Lower lobe of right lung (tissue), 2 donors: ENCODE results near the gene DDIT3. TPM values are rescaled to one million over a fixed set of nuclear protein-coding genes. Genes with fewer than 3 reads are reported as not detected.
"Not testable (repeated sequence)": the region's sequence is repeated elsewhere in the genome, so short reads cannot be mapped to it uniquely, and the experiment has no call there.

Source experiments
- ATAC-seq, 2 donors: fragments of 200-7000 bp; cut with Tn5 transposase; one replicate each; pipeline ENCODE4 v1.9.1; 2020 to 2022; ENCODE audit warnings: mild to moderate bottlenecking in 2 of 2, moderate library complexity in 2 of 2
- DNase-seq: peaks from one replicate; pipeline ENCODE4 v3.0.0-alpha.2; 2020
- H3K27ac ChIP-seq: fragments of 200-600 bp; one replicate; pipeline ENCODE4 v1.8.0; 2022
- H3K27me3 ChIP-seq: fragments of 200-600 bp; one replicate; pipeline ENCODE4 v1.8.0; 2022; ENCODE audit warnings: low read depth
- H3K36me3 ChIP-seq: fragments of 200-600 bp; one replicate; pipeline ENCODE4 v1.8.0; 2022; ENCODE audit warnings: mild to moderate bottlenecking
- H3K4me1 ChIP-seq: fragments of 200-600 bp; one replicate; pipeline ENCODE4 v1.8.0; 2022
- H3K4me3 ChIP-seq: fragments of 200-600 bp; one replicate; pipeline ENCODE4 v1.8.0; 2022; ENCODE audit warnings: mild to moderate bottlenecking
- H3K9me3 ChIP-seq: fragments of 200-600 bp; one replicate; pipeline ENCODE4 v1.8.0; 2022
- CTCF ChIP-seq: fragments of 200-600 bp; IDR thresholded peaks from one replicate; pipeline ENCODE4 v1.8.0; 2022; ENCODE audit warnings: antibody characterized with exemption, mild to moderate bottlenecking
- intact Hi-C: fragments of 100-400 bp; cut with DNase I; formaldehyde crosslinking; loops from one replicate; pipeline ENCODE4 v1.11.0; 2022
- total RNA-seq: library from RNA; stranded (reverse); fragmentation: NEBNext Ultra II Directional; extraction: Animal tissue kit (Norgen Biotek cat#: 25700); gene quantifications from one replicate; pipeline ENCODE4 v1.2.1, GENCODE V29; 2021
- donor health status: DM: no; HTN: yes; CAD: no; lungs with severe emphysema.

Gene DDIT3
- total RNA-seq, 1 donor from 2014 or later = 26.1 TPM

DNA sequence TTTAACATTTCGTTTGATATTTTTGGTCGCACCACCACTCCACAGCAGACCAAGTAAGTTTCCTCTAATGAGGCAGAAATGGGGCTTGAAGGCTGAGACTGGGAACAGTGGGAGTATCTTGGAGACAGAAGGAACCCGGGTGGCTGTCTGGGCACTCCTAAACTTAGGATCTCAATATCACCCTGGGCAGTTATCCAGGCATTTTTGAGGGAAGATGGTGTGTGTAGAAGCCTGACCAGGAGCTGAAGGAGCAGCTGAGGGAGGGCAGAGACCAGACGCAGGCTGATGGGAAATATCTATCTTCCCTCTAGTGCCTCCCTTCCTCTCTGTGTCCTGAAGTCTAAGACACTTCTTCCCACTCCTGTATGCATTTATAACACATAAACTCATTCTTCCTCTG is 21.7 kb downstream of the DDIT3 start:
- no peak overlapping the region for H3K4me3 ChIP-seq
- peaks cover 82% of the 10 kb centered on the region for H3K36me3 ChIP-seq
- no peak for DNase-seq
- intact Hi-C loops = no loop called here
- H3K27me3 ChIP-seq = no peaks in the 10 kb centered on the region
- H3K9me3 ChIP-seq = no peaks in the 10 kb centered on the region
- H3K27ac ChIP-seq = no peak overlapping the region
- H3K4me1 ChIP-seq = no peaks in the 10 kb centered on the region
- no peak for TF ChIP-seq CTCF
- ATAC-seq = no peak

- no peak for DNase-seq
- peaks cover 78% of the 10 kb centered on the region for H3K36me3 ChIP-seq
- H3K27ac ChIP-seq = no peak overlapping the region
- TF ChIP-seq CTCF = no peak
- no peaks in the 10 kb centered on the region for H3K4me1 ChIP-seq
- intact Hi-C loops = no loop called here
- H3K9me3 ChIP-seq = no peaks in the 10 kb centered on the region
- no peaks in the 10 kb centered on the region for H3K27me3 ChIP-seq
- H3K4me3 ChIP-seq = no peak overlapping the region
- peak in 1 of 2 donors; percentile 30 for ATAC-seq
Observed at GRCh38 chr12:57498132-57498502, 22.2 kb downstream of the DDIT3 start.

DNA sequence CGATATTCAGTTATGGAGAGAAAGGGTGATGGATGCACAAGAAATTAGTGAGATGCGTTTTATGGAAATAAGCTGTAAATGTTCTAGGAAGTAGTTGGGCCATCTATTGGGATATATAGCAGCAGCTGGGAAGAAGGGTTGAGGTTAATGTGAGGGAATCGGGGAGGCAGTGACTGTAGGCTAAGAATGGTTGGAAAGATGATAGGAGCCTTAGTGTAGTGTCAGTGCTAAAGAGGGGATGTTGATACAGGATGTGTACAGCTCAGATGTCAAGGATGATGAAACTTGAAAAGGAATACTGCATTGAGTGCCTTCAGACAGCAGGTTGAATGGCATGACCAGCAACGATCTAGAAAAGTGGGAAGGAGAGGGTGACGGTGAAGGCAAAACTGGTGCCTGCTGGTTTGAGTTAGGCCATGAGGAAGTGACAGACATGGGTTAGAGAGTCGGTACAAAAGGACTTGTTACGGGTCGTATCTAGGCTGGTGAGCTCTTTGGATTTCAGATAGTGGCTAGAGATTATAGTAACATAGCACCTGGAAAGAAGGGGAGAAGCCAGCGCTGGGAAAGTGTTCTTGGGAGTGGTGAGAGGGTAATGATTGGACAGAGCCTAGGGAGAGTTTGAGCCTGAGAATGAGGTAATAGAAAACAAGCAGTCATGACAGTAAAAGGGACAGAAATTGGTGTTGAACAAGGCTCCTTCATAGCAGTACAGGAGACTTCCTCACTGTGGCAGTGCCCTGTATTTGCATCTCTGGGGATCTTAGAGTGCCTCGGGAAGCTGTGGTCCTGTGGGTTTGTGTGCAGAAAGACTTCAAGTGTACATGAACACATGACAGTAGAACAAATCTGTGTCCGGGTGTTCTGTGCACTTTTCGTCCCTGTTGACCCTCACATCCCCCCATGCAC is 22.8 kb downstream of the DDIT3 start:
- Histone ChIP-seq H3K36me3 (peaks cover 77% of the 10 kb centered on the region), H3K27ac (no peak overlapping the region), H3K4me1 (no peaks in the 10 kb centered on the region), H3K4me3 (no peak overlapping the region), H3K9me3 (no peaks in the 10 kb centered on the region), H3K27me3 (no peaks in the 10 kb centered on the region)
- ATAC-seq = no peak
- DNase-seq = no peak
- TF ChIP-seq CTCF = no peak
- intact Hi-C loops = no loop called here

DNA sequence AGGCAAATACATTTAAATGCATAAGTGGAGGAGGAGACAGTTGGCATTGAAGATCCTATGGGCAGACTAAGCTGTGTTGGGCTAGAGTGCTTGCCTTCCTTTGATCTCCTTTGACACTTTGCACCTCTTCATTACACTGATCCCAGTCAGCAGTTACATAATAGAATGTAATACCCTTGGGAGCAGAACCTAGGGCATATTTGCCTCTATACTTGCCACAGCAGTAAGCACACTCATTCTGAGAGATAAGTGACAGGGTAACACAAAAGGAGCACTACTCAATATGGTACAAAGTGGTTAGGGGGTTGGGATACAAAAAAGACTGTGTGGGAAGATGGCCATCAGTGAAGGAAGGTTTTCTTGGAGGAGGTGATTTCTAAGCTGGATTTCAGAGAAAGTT is 23.5 kb downstream of the DDIT3 start:
- intact Hi-C loops = no loop called here
- no peak for TF ChIP-seq CTCF
- H3K36me3 ChIP-seq = peaks cover 77% of the 10 kb centered on the region
- no peaks in the 10 kb centered on the region for H3K9me3 ChIP-seq
- H3K4me1 ChIP-seq = no peaks in the 10 kb centered on the region
- H3K4me3 ChIP-seq = no peak overlapping the region
- ATAC-seq = no peak
- H3K27me3 ChIP-seq = no peaks in the 10 kb centered on the region
- H3K27ac ChIP-seq = no peak overlapping the region
- no peak for DNase-seq

DNA sequence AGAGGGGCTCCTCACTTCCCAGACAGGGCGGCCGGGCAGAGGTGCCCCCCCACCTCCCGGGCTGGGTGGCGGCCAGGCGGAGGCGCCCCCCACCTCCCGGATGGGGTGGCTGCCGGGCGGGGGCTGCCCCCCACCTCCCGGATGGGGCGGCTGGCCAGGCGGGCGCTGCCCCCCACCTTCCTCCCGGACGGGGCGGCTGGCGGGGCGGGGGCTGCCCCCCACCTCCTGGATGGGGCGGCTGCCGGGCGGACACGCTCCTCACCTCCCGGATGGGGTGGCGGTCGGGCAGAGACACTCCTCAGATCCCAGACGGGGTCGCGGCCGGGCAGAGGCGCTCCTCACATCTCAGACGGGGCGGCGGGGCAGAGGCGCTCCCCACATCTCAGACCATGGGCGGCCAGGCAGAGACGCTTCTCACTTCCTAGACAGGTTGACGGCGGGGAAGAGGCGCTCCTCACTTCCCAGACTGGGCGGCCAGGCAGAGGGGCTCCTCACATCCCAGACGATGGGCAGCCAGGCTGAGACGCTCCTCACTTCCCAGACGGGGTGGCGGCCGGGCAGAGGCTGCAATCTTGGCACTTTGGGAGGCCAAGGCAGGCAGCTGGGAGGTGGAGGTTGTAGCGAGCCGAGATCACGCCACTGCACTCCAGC is 25.1 kb downstream of the DDIT3 start:
- H3K27ac ChIP-seq, DNase-seq, H3K9me3 ChIP-seq, H3K4me1 ChIP-seq, ATAC-seq, intact Hi-C loops, H3K4me3 ChIP-seq, H3K27me3 ChIP-seq: not testable (repeated sequence)
- H3K36me3 ChIP-seq = peaks cover 77% of the 10 kb centered on the region
